ENCODE results near the gene ST3GAL5.

ST3GAL5 gene

GRCh38 chr2:85790032-85790431 lies 98.8 kb downstream of the ST3GAL5 start:
- DNase-seq (ENCODE audit: low read depth) = no peak

- DNase-seq (ENCODE audit: low read depth) = no peak
These were observed 99.5 kb downstream of the ST3GAL5 start for GRCh38 chr2:85789271-85789670.

- no peak for DNase-seq (ENCODE audit: low read depth)
These were observed 100.2 kb downstream of the ST3GAL5 start for GRCh38 chr2:85788603-85789002.

- DNase-seq (ENCODE audit: low read depth) = no peak
These were observed 100.8 kb downstream of the ST3GAL5 start for GRCh38 chr2:85787981-85788340.

- no peak for DNase-seq (ENCODE audit: low read depth)
These were observed 101.4 kb downstream of the ST3GAL5 start for GRCh38 chr2:85787282-85787980.
